CD14-positive monocyte (primary cell): ENCODE data around the gene SRMS. TPM values are rescaled to one million over a fixed set of nuclear protein-coding genes. Genes with fewer than 3 reads are reported as not detected.

Experiments used
- DNase-seq, 3 donors: peaks; one replicate each; pipeline ENCODE4 v3.0.0-alpha.2; 2011 to 2022
- H2AFZ ChIP-seq: 2 replicates; pipeline ENCODE4 v1.6.0; 2012; ENCODE audit warnings: mild to moderate bottlenecking, low read depth, low read length, inconsistent platforms; ENCODE audit not compliant: insufficient read depth, poor library complexity, severe bottlenecking
- H3K27ac ChIP-seq, 2 donors: 1 replicate in 1 of 2; 2 replicates in 1 of 2; pipeline ENCODE4 v1.5.1; 2012 to 2013; ENCODE audit warnings: low read length in 2 of 2, control low read depth in 1 of 2, inconsistent platforms in 1 of 2, low read depth in 1 of 2, mild to moderate bottlenecking in 1 of 2
- H3K27me3 ChIP-seq, 2 donors: one replicate each; pipeline versions ENCODE4 v1.6.0 to v1.6.1; 2011 to 2013; ENCODE audit warnings: low read length in 2 of 2; ENCODE audit not compliant: control insufficient read depth in 2 of 2, insufficient read depth in 2 of 2
- H3K36me3 ChIP-seq, 2 donors: replicated peaks in 1 of 2; 1 replicate in 1 of 2; 2 replicates in 1 of 2; pipeline versions ENCODE4 v1.5.1 to v1.6.1; 2012 to 2013; ENCODE audit warnings: low read length in 2 of 2, control low read depth in 1 of 2, inconsistent platforms in 1 of 2, mild to moderate bottlenecking in 1 of 2; ENCODE audit not compliant: insufficient read depth in 2 of 2, control insufficient read depth in 1 of 2
- H3K4me1 ChIP-seq, 2 donors: 1 replicate in 1 of 2; 2 replicates in 1 of 2; pipeline versions ENCODE4 v1.5.1 to v1.6.1; 2012 to 2013; ENCODE audit warnings: low read length in 2 of 2, control low read depth in 1 of 2, inconsistent platforms in 1 of 2, mild to moderate bottlenecking in 1 of 2, moderate library complexity in 1 of 2; ENCODE audit not compliant: insufficient read depth in 2 of 2, control insufficient read depth in 1 of 2
- H3K4me2 ChIP-seq: replicated peaks from 2 replicates; pipeline ENCODE3; 2012; ENCODE audit warnings: low read length, moderate library complexity, mild to moderate bottlenecking; ENCODE audit not compliant: poor library complexity, severe bottlenecking; ENCODE audit errors: extremely low read depth
- H3K4me3 ChIP-seq, 3 experiments: fragments of 200-600 bp in 1 of 3; sonication (generic) in 1 of 3; replicated peaks in 1 of 3; 1 replicate in 2 of 3; 2 replicates in 1 of 3; pipeline ENCODE4 v1.5.1; 2011 to 2013; ENCODE audit warnings: low read length in 3 of 3, mild to moderate bottlenecking in 3 of 3, control low read depth in 2 of 3, low read depth in 2 of 3, inconsistent platforms in 1 of 3, moderate library complexity in 1 of 3
- H3K79me2 ChIP-seq: 2 replicates; pipeline ENCODE4 v1.6.0; 2012; ENCODE audit warnings: mild to moderate bottlenecking, control low read depth, inconsistent platforms, low read length, moderate library complexity; ENCODE audit not compliant: insufficient read depth
- H3K9ac ChIP-seq: 2 replicates; pipeline ENCODE4 v1.6.0; 2017; ENCODE audit warnings: low read length, mild to moderate bottlenecking; ENCODE audit not compliant: insufficient read depth, poor library complexity, severe bottlenecking
- H3K9me3 ChIP-seq, 2 donors: replicated peaks in 1 of 2; 1 replicate in 1 of 2; 2 replicates in 1 of 2; pipeline versions ENCODE4 v1.5.1 to v1.6.1; 2012 to 2013; ENCODE audit warnings: low read length in 2 of 2, control low read depth in 1 of 2; ENCODE audit not compliant: control insufficient read depth in 1 of 2, insufficient read depth in 1 of 2
- H4K20me1 ChIP-seq: 2 replicates; pipeline ENCODE4 v1.6.0; 2012; ENCODE audit warnings: mild to moderate bottlenecking, low read length, control low read depth, moderate library complexity; ENCODE audit not compliant: insufficient read depth
- H3K27ac Mint-ChIP-seq, 7 donors: one replicate each; pipeline ENCODE4 v1.8.0; 2020; ENCODE audit warnings: mild to moderate bottlenecking in 7 of 7, mixed read lengths in 7 of 7, moderate library complexity in 6 of 7, inconsistent platforms in 2 of 7
- H3K27me3 Mint-ChIP-seq, 3 donors: one replicate each; pipeline ENCODE4 v1.8.0; 2021 to 2022; ENCODE audit warnings: low read depth in 3 of 3, mild to moderate bottlenecking in 3 of 3, mixed read lengths in 3 of 3, moderate library complexity in 3 of 3, inconsistent platforms in 1 of 3
- H3K36me3 Mint-ChIP-seq, 2 donors: one replicate each; pipeline ENCODE4 v1.8.0; 2020; ENCODE audit warnings: mixed read lengths in 2 of 2, inconsistent platforms in 1 of 2, mild to moderate bottlenecking in 1 of 2
- H3K4me1 Mint-ChIP-seq: one replicate; pipeline ENCODE4 v1.8.0; 2020; ENCODE audit warnings: mild to moderate bottlenecking, mixed read lengths
- H3K4me3 Mint-ChIP-seq, 2 donors: one replicate each; pipeline ENCODE4 v1.8.0; 2020; ENCODE audit warnings: mild to moderate bottlenecking in 2 of 2, mixed read lengths in 2 of 2, moderate library complexity in 1 of 2
- H3K9me3 Mint-ChIP-seq, 7 donors: one replicate each; pipeline ENCODE4 v1.8.0; 2020 to 2022; ENCODE audit warnings: mixed read lengths in 7 of 7, mild to moderate bottlenecking in 6 of 7, moderate library complexity in 6 of 7, inconsistent platforms in 2 of 7
- WGBS: methylation state at CpG from one replicate; pipeline ENCODE4 v1.1.5; 2013; ENCODE audit warnings: missing lambda C conversion rate; ENCODE audit not compliant: insufficient coverage; 5-methylcytosine and 5-hydroxymethylcytosine counted together
- intact Hi-C, 2 donors: fragments of 100-400 bp; cut with micrococcal nuclease; formaldehyde crosslinking; loops; one replicate each; pipeline versions ENCODE4 v1.15.0 to v1.15.1; 2023
- polyA plus RNA-seq, 3 donors: library from polyadenylated mRNA; depleted of rRNA in 1 of 3; unstranded in 2 of 3; stranded (reverse) in 1 of 3; fragments of 300-500 nt in 2 of 3; fragments of >200 nt in 1 of 3; fragmentation: Illumina TruSeq in 2 of 3; gene quantifications; 1 replicate in 2 of 3; 2 replicates in 1 of 3; pipeline ENCODE4 v1.2.3, GENCODE V29; 2012 to 2021
- TF ChIP-seq, protein P1 (sequence below): fragments of 200-600 bp; IDR thresholded peaks from one replicate; pipeline ENCODE4 v1.8.0; 2022; ENCODE audit warnings: antibody characterized with exemption, mild to moderate bottlenecking

The SRMS gene
- polyA plus RNA-seq, 3 donors: not detected

DNA sequence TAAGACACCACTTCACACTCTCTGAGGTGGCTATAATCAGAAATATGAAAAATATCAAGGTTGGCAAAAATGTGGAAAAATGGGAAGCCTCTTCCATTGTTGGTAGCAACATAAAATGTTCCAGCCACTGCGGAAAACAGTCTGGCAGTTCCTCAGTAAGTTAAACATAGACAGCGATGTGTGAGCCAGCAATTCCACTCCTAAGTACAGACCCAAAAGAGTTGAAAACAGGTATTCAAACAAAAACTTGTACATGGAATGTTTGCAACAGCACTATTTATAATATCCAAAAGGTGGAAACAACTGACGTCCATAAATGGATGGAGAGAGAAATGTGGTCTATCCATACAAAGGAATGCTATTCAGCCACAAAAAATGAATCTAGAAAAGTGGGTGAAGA, 34.3 kb downstream of the SRMS start:
- 100% methylated on average over 2 of the region's 3 CpGs for WGBS
- peaks cover 27 to 71% (median 34%) of the 10 kb centered on the region in 3 donors for H3K27me3 Mint-ChIP-seq

DNA sequence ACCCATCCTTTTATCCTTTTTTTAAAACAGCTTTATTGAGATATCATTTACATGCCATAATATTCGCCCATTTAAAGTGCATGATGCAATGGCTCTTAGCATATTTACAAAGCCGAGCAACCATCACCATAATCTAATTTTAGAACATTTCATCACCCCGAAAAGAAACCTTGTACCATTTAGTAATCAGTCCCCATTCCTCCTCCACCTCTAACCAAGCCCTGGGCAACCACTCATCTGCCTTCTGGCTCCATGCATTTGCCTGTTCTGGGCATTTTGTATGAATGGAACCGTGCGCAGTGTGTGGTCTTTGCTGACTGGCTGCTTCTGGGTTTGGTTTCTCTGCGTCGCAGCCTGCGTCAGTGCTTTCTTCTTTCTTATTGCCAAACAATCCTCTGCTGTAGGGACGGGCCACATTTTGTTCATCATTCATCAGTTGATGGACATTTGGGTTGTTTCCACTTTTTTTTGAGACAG, 38.4 kb downstream of the SRMS start:
- no peaks in the 10 kb centered on the region for H4K20me1 ChIP-seq
- H3K79me2 ChIP-seq: no peaks in the 10 kb centered on the region
- no peak overlapping the region for H3K4me2 ChIP-seq
- TF ChIP-seq, protein P1, sequence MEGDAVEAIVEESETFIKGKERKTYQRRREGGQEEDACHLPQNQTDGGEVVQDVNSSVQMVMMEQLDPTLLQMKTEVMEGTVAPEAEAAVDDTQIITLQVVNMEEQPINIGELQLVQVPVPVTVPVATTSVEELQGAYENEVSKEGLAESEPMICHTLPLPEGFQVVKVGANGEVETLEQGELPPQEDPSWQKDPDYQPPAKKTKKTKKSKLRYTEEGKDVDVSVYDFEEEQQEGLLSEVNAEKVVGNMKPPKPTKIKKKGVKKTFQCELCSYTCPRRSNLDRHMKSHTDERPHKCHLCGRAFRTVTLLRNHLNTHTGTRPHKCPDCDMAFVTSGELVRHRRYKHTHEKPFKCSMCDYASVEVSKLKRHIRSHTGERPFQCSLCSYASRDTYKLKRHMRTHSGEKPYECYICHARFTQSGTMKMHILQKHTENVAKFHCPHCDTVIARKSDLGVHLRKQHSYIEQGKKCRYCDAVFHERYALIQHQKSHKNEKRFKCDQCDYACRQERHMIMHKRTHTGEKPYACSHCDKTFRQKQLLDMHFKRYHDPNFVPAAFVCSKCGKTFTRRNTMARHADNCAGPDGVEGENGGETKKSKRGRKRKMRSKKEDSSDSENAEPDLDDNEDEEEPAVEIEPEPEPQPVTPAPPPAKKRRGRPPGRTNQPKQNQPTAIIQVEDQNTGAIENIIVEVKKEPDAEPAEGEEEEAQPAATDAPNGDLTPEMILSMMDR: no peak
- 37% methylated on average over 4 of the region's 9 CpGs for WGBS
- Mint-ChIP-seq H3K9me3 (peaks cover 16 to 36% (median 30%) of the 10 kb centered on the region in 7 donors), H3K36me3 (no peaks in the 10 kb centered on the region), H3K27me3 (peaks cover 27 to 58% (median 32%) of the 10 kb centered on the region in 3 donors), H3K4me1 (peaks cover 5% of the 10 kb centered on the region), H3K4me3 (peak overlapping the region; percentile 31 to 49), H3K27ac (no peak overlapping the region)
- H2AFZ ChIP-seq: no peak overlapping the region
- DNase-seq: no peak
- H3K27me3 ChIP-seq: peaks cover 0 to 17% of the 10 kb centered on the region in 2 donors
- H3K9me3 ChIP-seq: peaks cover 18 to 26% of the 10 kb centered on the region in 2 donors
- no peak overlapping the region for H3K27ac ChIP-seq
- H3K4me1 ChIP-seq: peaks cover 0 to 4% of the 10 kb centered on the region in 2 donors
- intact Hi-C loops: no loop called here
- H3K36me3 ChIP-seq: no peaks in the 10 kb centered on the region
- no peak overlapping the region for H3K4me3 ChIP-seq
- no peak overlapping the region for H3K9ac ChIP-seq

More for the DNA sequence above, 34.3 kb downstream of the SRMS start:
- no peak overlapping the region for H3K27ac Mint-ChIP-seq
- Histone ChIP-seq H3K27ac (no peak overlapping the region), H3K27me3 (peaks cover 0 to 11% of the 10 kb centered on the region in 2 donors), H3K4me2 (no peak overlapping the region), H3K79me2 (no peaks in the 10 kb centered on the region), H2AFZ (no peak overlapping the region), H4K20me1 (no peaks in the 10 kb centered on the region), H3K9me3 (peaks cover 7 to 13% of the 10 kb centered on the region in 2 donors), H3K9ac (no peak overlapping the region), H3K4me1 (peaks cover 0 to 4% of the 10 kb centered on the region in 2 donors), H3K4me3 (no peak overlapping the region), H3K36me3 (no peaks in the 10 kb centered on the region)
- H3K4me3 Mint-ChIP-seq: peak overlapping the region in 1 of 2 donors; percentile 73
- intact Hi-C loops: no loop called here
- TF ChIP-seq, protein P1: no peak
- H3K4me1 Mint-ChIP-seq: peaks cover 8% of the 10 kb centered on the region
- no peaks in the 10 kb centered on the region for H3K36me3 Mint-ChIP-seq
- H3K9me3 Mint-ChIP-seq: peaks cover 6 to 29% (median 22%) of the 10 kb centered on the region in 7 donors
- DNase-seq: no peak
